CD4-positive, alpha-beta T cell treated with Interferon gamma for 1 hour (primary cell): ENCODE results near the gene METTL6.
"Not testable (repeated sequence)": the region's sequence is repeated elsewhere in the genome, so short reads cannot be mapped to it uniquely, and the experiment has no call there.

Experiments used
- DNase-seq: peaks from one replicate; pipeline ENCODE4 v3.0.0-alpha.2; 2020

Gene METTL6

DNA sequence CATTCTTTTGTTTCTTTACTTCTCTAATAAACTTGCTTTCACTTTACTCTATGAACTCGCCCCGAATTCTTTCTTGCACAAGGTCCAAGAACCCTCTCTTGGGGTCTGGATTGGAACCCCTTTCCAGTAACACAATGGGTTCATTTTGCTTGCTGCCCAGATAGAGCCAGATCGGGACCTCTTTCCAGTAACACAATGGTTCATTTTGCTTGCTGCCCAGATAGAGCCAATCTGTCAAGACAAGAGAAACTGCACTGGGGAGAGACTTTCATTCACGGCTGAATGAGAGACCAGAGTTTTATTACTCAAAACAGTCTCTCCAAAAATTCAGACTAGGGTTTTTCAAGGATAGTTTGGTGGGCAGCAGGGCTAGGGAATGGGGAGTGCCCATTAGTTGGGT, 25.4 kb downstream of the METTL6 start:
- DNase-seq, result no peak

DNA sequence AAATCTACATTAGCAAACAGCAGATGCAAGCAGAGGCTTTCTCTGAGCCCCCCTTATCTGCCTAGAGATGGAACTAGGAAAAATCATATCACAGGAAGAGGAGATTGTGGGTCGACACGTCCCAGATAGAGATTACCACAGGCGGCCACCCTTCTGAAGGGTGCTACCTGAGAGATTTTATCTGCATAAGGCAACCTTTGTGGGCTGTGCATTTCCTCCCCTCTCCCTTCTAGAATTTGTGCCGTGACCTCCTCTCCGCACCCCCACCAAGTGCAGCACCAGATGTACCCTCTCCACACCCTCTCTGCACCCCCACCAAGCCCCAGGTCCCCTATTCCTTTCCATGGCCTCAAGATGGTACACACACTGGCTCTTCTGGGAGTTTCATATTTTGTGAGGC, 27.4 kb downstream of the METTL6 start:
- no peak for DNase-seq

DNA sequence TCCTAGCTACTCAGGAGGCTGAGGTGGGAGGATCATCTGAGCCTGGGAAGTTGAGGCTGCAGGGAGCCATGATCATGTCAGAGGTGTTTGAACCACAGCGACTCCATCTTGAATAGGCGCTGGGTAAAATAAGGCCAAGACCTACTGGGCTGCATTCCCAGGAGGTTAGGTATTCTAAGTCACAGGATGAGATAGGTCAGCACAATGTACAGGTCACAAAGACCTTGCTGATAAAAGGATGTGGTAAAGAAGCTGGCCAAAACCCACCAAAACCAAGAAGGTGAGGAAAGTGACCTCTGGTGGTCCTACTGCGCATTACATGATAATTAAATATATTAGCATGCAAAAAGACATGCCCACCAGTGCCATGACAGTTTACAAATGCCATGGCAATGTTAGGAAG, 28.6 kb downstream of the METTL6 start:
- DNase-seq, result not testable (repeated sequence)

DNA sequence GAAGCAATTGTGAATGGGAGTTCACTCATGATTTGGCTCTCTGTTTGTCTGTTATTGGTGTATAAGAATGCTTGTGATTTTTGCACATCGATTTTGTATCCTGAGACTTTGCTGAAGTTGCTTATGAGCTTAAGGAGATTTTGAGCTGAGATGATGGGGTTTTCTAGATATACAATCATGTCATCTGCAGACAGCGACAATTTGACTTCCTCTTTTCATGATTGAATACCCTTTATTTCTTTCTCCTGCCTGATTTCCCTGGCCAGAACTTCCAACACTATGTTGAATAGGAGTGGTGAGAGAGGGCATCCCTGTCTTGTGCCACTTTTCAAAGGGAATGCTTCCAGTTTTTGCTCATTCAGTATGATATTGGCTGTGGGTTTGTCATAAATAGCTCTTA, 34.1 kb downstream of the METTL6 start:
- DNase-seq, result not testable (repeated sequence)

DNA sequence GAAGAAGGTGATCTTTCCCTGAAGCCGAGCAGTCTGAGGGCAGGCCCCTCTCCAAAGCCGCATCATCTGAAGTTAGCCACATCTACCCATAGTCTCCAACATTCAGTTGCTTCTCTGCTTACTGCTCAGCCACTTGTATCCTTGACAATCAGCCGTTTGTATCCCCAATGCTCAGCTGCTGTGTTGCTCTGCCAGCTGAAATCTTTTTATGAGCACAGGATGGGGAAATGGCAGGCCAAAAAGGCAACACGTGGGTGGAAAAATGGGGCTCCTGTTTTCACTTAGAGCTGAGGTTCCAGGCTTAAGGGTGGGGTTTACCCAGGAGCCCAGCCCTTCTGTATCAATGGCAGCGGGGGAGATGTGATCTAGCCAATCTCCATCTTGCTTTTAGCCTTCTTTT, 36.3 kb downstream of the METTL6 start:
- no peak for DNase-seq

DNA sequence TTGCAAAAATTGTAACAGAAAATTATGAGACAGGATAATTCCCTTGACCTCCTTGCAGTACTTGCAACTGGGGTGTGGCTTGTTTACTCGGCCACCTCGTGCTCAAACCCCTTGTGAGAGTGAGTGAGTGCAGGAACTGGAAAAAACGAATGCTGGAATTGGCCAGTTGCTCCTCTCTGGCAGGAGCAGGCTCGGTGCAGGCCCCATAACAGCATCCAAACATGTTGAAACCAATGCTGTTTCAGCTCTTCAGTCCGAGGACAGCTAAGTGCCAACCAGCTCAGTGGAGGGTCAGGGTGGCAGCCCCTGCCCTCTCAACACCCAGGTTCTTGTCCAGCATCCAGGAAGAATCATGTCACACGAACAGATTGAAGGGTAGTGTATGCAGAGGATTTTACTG, 36.9 kb downstream of the METTL6 start:
- DNase-seq, result no peak

DNA sequence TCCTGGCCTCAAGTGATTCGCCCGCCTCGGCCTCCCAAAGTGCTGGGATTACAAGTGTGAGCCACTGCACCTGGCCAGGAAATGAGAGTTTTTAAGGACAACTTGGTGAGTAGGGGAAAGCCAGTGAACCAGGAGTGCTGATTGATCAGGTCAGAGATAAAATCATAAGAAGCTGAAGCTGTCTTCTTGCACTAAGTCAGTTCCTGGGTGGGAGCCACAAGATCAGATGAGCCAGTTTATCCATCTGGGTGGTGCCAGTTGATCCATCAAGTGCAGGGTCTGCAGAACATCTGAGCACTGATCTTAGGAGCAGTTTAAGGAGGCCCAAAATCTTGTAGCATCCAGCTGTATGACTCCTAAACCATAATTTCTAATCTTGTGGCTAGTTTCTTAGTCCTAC, 39.0 kb downstream of the METTL6 start:
- DNase-seq, result not testable (repeated sequence)

DNA sequence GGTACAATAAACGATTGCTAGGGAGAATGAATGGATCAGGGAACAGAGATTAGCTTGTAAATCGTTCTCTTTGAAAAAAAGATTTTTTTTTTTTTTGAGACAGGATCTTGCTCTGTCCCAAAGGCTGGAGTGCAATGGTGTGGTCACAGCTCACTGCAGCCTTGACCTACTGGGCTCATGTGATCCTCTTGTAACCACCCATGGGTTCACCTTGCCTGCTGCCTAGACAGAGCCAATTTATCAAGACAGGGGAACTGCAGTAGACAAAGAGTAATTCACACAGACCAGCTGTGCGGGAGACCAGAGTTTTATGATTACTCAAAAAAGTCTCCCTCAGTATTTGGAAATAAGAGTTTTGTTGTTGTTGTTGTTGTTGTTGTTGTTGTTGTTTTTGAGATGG, 39.6 kb downstream of the METTL6 start:
- DNase-seq, result no peak

DNA sequence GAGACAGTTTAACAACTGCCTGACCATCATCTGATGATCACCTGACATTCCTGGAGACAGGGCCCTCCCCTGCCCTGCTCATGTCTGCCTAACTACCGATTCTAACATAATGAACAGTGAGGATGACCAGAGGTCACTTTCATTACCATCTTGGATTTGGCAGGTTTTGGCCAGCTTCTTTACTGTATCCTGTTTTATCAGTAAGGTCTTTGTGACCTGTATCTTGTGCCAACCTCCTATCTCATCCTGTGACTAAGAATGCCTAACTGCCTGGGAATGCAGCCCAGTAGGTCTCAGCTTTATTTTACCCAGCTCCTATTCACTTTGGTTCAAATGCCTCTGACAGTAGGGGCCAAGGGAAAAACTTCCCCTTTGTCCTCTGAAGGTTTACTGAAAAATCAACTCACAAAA, 40.2 kb downstream of the METTL6 start:
- no peak for DNase-seq

DNA sequence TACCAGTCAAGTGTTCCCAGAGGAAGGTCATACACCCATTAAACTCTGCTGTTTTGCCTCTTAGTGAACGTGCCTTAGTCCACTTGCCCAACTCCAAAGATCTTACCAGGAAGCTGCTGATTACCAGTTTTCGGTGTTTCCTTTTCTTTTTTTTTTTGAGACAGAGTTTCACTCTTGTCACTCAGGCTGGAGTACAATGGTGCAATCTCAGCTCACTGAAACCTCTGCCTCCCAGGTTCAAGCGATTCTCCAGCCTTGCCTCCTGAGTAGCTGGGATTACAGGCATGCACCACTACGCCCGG, 40.7 kb downstream of the METTL6 start:
- DNase-seq, result not testable (repeated sequence)

DNA sequence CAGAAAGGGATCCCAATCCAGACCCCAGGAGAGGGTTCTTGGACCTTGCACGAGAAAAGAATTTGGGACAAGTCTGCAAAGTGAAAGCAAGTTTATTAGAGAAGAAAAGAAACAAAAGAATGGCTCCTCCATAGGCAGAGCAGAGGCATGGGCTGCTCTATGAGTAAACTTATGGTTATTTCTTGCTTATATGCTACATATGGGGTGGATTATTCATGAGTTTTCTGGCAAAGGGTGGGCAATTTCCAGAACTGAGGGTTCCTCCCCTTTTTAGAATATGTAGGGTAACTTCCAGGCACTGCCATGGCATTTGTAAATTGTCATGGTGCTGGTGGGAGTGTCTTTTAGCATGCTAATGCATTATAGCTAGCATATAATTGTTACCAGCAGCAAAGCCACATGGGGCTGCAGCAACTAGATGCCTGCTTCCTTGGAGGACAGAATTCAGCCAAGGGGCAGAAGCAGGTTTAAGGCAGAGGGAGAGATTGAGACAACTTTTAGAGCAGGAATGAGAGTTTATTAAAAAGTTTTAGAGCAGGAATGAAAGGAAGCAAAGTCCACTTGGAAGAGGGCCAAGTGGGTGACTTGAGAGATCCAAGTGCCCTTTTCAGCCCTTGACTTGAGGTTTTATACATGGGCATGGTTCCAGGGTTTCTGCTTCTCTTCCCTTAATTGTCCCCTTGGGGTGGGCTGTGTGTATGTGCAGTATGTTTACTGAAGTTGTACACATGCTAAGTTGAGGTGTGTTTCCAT, 41.3 kb downstream of the METTL6 start:
- DNase-seq, result no peak

DNA sequence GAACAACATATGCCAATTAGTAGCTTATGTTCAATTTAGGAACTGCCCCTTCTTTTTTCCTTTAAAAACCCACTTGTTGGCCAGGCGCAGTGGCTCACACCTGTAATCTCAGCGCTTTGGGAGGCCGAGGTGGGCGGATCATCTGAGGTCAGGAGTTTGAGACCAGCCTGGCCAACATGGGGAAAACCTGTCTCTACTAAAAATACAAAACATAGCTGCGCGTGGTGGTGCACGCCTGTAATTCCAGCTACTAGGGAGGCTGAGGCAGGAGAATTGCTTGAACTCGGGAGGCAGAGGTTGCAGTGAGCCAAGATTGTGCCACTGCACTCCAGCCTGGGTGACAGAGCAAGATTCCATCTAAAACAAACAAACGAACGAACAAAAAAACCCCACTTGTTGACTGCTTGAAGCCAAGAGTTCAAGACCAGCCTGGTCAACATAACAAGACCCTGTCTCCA, 42.1 kb downstream of the METTL6 start:
- DNase-seq, result not testable (repeated sequence)

DNA sequence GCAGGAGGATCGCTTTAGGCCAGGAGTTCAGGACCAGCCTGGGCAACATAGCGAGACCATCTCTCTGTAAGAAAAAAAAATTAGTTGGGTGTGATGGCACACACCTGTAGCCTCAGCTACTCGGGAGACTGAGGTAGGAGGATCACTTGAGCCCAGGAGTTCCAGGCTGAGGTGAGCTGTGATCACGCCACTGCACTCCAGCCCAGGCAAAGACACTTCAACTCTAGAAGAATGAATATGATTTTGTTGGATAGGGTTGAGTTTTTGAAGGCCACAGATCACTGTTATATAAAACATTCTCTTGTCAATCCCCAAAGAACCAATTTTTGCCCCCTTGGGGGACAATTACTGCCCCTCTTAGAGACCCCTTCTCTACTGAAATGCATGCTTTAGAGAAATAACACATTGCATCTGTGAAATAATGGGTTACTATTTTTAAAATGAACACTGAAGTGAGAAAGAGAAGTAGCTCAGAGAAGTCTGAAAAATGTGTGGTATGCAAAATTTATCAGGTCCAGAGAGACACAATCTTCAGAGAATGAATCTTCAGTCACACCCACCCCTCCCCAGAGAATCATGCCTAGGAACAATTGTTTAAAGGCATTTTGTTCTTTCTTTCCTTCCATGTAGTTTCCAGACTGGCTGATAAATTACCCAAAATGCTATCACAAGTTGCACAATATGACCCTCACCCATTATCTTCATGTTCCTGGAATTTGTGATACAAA, 42.7 kb downstream of the METTL6 start:
- DNase-seq, result no peak

DNA sequence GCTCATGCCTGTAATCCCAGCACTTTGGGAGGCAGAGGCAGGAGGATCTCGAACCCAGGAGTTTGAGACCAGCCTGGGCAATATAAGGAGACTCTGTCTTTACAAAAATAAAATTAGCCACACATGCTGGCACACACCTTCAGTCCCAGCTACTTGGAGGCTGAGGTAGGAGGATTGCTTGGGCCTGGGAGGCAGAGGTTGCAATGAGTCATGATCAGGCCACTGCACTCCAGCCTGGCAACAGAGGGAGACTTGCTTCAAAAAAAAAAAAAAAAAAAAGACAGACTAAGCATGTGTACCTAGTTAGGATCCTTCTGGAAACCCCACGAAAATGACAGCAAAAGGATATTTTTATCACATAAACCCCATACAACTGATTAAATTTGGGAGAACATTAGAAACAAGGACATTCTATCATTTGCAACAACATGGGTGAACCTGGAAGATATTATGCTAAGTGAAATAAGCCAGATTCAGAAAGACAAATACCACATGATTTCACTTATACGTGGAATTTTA, 44.9 kb downstream of the METTL6 start:
- DNase-seq, result no peak

DNA sequence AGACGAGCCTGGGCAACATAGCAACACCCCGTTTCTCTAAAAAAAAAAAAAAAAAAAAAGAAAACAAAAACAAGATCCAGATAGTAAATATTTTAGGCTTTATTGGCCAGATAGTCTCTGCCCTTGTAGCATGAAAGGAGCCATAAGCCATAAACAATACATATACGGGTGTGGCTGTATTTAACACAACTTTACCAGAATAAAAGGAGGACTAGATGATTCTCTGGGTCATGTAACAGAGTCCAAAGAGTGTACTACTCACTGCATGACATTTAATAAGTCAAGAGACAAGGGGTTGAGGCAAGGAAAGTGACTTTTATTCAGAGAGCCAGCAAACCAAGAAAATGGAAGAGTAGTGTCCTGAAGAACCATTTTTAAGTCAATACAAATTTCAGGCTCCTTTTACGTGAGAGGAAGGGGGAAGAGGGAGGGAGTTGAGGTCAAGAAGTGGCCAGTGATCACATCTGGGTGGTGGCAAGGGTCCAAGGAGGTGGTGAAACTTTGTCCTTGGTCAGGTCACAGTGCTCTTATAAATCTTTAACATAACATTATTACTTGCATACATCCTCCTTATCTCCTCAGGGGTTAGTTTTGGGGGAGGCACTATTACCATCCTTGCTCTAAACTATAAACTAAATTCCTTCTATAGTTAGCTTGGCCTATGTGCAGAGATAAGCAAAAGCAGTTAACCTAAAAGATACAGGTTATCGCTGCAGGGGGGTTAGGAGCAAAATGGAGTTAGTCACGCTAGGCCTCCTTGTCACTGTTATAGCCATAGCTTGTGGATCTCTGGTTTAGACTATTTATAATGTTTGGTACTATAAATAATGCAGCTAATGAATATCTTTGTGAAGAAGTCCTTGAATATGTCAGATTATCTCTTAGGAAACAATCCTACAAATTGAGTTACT, 46.1 kb downstream of the METTL6 start:
- no peak for DNase-seq

DNA sequence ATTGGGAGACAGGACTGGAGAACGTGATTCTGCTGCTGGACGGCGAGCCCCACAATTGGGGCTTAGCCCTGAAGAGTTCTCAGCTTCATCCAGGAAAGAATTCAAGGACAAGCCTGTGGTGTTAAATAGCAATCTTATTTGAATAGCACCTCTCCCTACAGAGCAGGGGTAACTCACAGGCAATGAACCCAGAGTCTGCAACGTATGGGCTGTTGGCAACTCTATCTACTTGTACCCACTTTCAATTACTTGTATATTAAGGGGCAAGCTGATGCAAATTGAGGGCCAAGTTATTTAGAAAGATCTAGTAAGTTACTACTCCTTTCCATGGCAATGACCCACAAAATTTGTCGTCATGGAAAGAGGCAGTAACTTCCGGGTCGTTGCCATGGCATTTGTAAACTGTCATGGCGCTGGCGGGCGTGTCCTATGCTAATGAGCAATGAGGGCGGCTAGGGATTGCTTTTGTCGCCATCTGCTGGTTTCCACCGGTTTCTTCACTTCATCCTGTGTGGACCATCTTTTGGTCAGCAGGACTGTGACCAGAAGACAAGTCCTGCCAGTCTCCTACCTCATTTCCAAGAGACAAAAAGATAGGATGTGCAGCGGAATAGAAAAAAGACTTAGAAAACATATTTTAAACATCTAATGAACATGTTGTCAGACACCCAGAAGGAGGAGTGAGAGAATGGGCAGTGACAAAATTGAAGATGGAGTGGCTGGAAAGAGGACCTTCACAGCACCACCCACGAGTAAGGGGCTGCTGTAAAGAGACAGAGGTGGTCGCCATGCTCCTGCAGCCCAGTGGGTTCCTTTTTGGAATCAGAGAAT, 49.2 kb downstream of the METTL6 start:
- DNase-seq, result peak; percentile 95

DNA sequence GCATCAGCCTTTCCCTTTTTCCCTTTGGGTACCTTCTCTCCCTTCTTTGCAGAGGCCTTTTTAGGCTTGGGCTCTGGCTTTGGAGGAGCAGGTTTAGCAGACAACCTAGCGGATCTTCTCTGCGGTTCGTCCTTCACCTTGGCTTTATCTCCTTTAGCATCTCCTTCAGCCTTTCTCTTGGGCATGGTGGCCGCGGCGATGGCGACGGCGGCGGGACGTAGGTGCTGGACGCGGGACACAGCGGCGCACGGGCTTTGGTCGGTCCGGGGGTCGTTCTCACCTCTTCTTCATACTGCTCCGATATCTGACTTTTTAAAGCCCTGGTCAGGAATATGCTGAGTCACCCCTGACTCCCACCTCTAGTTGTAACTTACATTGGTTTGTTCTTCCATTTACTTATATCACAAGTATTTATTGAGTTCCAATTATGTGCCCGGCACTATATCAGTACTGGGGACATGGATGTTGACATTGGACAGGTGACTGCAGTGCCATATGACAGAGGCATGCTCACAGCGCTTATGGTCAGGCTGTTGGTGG, 51.8 kb downstream of the METTL6 start:
- DNase-seq, result no peak

DNA sequence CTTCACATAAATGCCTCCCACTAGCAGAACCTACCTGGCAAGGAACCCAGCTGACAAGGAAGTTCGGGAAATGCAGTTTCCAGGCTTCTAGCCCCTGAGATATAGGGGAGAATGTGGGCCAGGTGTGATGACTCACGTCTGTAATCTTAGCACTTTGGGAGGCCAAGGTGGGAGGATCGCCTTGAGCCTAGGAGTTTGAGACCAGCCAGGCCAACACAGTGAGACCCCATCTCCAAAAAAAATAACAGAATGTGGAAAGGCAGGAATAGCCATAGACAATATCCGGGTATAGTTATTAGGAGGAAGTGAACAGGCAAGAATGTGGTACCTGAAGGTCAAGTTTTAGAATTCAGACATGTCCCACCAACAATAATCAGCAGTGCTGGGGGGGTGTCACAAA, 54.4 kb downstream of the METTL6 start:
- no peak for DNase-seq

DNA sequence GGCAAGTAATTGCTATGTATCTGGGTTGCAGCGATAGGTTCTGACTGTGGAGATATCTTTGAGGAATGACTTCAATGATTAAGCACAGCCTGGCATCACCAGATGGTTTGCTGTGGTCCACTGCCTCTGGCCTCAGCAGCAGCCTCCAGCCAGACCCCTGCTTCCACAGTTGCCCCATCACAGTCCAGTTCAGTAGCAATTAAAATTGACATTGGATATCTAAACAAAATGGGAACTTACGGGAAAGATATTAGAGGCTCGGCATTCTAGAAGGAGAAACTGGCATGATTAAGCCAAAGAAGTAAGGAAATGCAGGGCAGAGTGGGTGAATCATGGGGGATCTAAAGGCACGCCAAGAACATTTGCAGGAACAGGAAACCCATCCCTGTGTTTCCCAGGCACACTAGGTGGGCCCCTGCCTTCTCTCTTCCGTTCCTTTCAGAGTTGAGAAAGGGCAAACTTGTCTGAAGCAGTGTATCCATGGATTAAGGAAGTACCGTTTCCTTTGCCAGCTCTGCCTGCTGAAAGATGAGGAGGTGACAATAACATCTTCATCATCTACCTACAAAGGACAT, 58.7 kb downstream of the METTL6 start:
- no peak for DNase-seq

DNA sequence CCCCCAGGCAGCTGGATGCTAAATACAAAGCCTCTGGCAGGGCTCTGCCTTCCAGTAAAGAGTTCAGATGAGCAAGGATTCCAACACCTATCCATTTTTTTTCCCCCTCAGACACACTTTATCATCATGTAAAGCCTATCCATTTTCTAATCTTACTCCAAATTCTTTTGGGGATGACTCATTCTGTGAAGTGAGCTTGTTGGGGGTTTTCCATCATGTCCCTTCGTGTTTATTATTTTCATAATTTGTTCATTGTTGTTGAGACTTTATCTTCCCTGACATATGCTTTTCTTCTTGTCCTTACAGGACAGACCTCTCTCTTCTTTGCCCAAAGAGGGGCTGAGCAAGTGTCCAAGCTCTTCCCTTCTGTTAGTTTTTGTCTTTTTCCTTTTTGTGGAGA, 60.3 kb downstream of the METTL6 start:
- DNase-seq, result no peak

DNA sequence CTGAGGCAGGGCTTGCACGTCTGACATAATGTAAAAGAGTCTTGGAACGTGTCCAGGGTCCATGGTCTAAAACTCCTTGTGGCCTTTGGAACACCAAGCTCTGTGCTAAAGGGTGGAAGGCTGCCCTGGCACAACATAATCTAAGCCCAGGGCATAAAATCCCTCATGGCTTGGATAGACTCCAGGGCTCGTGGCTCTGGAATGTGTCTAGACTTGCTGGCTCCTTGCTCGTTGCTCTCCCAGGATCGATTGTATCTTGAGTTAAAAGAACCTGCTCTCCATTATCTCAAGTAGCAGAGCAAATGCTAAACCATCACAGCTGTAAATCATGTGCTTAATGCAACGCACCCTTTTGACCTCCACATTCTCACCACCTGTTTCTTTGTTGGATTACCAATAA, 63.3 kb downstream of the METTL6 start:
- DNase-seq, result not testable (repeated sequence)
